ENCODE data around the gene PTTG1IP.

The PTTG1IP gene

GRCh38 chr21:44895859-44896258, 22.4 kb upstream of the PTTG1IP start:
- no peak for DNase-seq (ENCODE audit: low spot score)

- no peak for DNase-seq (ENCODE audit: low spot score)
These were observed 21.3 kb upstream of the PTTG1IP start for GRCh38 chr21:44894687-44895302.

GRCh38 chr21:44893948-44894656, 20.6 kb upstream of the PTTG1IP start:
- no peak for DNase-seq (ENCODE audit: low spot score)

GRCh38 chr21:44893278-44893556, 19.7 kb upstream of the PTTG1IP start:
- DNase-seq (ENCODE audit: low spot score) = no peak

- DNase-seq (ENCODE audit: low spot score) = peak; percentile 36
These were observed 19.2 kb upstream of the PTTG1IP start for GRCh38 chr21:44892536-44893277.

- no peak for DNase-seq (ENCODE audit: low spot score)
These were observed 18.6 kb upstream of the PTTG1IP start for GRCh38 chr21:44892095-44892494.

GRCh38 chr21:44891631-44892031, 18.1 kb upstream of the PTTG1IP start:
- no peak for DNase-seq (ENCODE audit: low spot score)

- no peak for DNase-seq (ENCODE audit: low spot score)
These were observed 17.6 kb upstream of the PTTG1IP start for GRCh38 chr21:44890961-44891541.

- no peak for DNase-seq (ENCODE audit: low spot score)
These were observed 16.9 kb upstream of the PTTG1IP start for GRCh38 chr21:44890338-44890931.

- DNase-seq (ENCODE audit: low spot score) = no peak
These were observed 16.3 kb upstream of the PTTG1IP start for GRCh38 chr21:44889625-44890337.

GRCh38 chr21:44888581-44889550, 15.4 kb upstream of the PTTG1IP start:
- DNase-seq (ENCODE audit: low spot score) = no peak

- no peak for DNase-seq (ENCODE audit: low spot score)
These were observed 14.5 kb upstream of the PTTG1IP start for GRCh38 chr21:44887807-44888580.

GRCh38 chr21:44887126-44887806, 13.8 kb upstream of the PTTG1IP start:
- DNase-seq (ENCODE audit: low spot score) = no peak

- DNase-seq (ENCODE audit: low spot score) = no peak
These were observed 12.9 kb upstream of the PTTG1IP start for GRCh38 chr21:44886113-44887075.

GRCh38 chr21:44885615-44886014, 12.1 kb upstream of the PTTG1IP start:
- DNase-seq (ENCODE audit: low spot score) = no peak

- DNase-seq (ENCODE audit: low spot score) = no peak
These were observed 10.6 kb upstream of the PTTG1IP start for GRCh38 chr21:44884097-44884496.

- no peak for DNase-seq (ENCODE audit: low spot score)
These were observed 9.8 kb upstream of the PTTG1IP start for GRCh38 chr21:44883250-44883649.

GRCh38 chr21:44881198-44881872, 7.8 kb upstream of the PTTG1IP start:
- peak; percentile 78 for DNase-seq (ENCODE audit: low spot score)

All from SW480 (cell line).